ENCODE measurements around the gene TGFBI.

The TGFBI gene

DNA sequence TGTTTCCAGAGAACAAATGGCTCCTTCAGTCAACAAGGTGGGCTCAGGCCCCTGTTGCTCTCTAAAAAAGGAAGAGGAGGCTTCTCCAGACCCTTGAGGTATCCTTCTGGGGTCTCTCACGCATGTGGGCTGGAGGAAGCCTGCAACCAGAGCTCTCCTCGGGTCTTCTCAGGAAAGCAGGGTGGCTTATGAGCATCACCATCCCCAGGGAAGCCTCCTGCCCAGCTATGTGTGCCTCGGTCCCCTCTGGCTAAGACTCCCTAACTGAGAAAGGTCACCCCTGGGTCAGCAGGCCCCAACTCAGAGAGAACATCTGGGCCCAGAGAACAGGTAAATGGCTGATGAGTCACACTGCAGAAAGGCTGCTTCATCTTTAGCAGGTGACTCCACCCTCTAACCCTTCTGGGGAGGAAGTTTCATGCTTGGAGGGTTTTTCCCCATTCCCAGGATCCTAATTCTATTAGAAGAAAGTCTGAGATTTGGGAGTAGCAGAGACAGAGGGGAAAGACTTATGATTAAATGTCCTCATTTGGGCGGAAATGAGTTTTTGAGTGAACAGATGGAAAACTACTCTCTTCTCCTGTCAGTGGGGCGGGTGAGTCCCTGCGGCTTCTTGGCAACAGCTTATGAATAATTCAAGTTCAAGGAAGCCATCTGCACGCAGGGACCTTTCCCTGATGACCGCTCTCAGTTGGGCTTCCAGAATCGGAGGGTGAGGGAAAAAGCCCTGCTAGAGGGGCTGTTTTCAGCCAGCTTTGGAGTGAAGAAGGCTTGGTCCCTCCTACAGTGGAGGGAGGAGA is 41.9 kb downstream of the TGFBI start:
- no peak for DNase-seq

DNA sequence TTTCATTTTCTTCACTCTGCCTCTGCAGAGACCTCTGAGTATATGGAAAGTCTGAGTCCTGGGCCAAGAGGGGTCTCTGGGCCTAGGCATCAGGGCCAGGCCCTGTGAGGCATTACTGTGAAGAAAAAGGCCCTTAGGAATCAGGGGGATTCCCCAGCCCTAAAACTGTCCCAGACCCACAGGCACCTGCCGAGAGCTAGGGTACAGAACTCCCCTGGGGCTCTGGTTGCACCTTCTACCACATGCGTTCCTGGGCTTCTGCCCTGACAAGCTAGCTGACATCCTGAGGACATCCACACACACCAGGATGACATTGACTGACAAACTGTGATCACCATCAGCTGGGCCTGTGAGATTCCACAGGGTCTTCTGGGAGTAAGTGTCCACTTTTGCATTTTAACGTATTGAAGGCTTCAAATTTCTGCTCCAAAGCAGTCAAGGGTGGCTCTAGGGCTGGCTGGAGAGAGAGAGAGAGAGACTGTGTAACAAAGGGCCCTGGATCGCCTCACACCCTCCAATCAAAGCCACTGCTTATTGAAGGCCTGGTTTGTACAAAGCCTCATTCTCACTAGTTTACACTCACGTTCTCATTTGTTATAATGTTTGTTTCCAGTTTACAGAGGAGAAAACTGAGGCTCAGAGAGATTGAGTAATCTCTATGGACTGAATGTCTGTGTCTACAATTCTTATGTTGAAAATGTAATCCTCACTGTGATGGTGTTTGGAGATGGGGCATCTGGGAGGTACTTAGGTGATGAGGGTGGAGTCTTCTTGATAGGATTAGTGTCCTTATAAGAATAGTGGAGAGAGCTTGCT is 45.1 kb downstream of the TGFBI start:
- DNase-seq, result no peak

- DNase-seq, result no peak
These were observed 46.7 kb downstream of the TGFBI start for GRCh38 chr5:136075466-136075891.

DNA sequence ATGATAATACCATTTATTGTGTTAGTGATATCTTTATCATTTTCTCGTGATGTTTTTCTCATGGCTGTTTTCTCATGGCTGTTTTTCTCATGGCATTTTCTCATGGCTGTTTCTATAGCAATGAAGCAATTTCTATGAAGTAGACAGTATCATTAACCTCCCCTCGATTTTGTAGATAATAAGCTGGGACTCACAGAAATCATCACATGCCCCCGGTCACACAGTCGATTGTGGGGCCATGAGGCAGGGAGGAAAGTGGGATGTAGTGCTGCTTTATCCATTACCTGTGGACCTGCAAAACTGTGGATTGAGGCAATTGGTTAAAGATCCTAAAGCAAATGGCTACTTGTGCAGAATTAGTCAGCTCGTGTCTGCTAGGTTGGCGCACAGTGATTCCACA is 47.3 kb downstream of the TGFBI start:
- no peak for DNase-seq

DNA sequence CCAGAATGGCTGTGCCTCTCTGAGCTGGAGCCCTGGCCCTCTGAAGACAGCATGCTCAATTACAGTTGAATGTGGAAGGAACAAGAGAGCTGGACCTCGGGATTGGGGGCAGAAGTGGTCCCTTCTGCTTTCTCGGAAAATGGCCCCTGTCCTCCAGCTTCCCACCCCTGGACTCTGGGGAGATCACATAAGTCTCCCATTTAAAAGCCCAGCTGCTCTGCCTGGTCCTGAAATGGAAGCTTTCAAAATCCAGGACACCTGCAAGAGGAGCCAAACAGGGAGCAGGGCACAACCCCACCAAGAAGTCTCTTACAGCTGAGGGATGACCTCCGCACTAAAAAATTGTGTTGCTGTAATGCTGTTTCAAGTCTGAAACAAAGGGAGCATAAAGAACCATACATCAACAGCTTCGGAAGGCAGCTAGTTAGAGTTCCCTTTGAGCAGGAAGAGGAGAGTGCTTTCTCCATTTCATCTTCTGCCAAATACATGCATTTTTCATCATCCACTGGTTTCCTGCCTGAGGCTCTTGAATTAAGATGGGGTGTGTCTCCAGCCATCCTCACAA is 48.2 kb downstream of the TGFBI start:
- DNase-seq, result no peak

- DNase-seq, result no peak
These were observed 50.6 kb downstream of the TGFBI start for GRCh38 chr5:136079195-136079985.

- no peak for DNase-seq
These were observed 51.3 kb downstream of the TGFBI start for GRCh38 chr5:136080113-136080482.

- DNase-seq, result no peak
These were observed 51.9 kb downstream of the TGFBI start for GRCh38 chr5:136080483-136081216.

- DNase-seq, result no peak
These were observed 52.4 kb downstream of the TGFBI start for GRCh38 chr5:136081217-136081591.

DNA sequence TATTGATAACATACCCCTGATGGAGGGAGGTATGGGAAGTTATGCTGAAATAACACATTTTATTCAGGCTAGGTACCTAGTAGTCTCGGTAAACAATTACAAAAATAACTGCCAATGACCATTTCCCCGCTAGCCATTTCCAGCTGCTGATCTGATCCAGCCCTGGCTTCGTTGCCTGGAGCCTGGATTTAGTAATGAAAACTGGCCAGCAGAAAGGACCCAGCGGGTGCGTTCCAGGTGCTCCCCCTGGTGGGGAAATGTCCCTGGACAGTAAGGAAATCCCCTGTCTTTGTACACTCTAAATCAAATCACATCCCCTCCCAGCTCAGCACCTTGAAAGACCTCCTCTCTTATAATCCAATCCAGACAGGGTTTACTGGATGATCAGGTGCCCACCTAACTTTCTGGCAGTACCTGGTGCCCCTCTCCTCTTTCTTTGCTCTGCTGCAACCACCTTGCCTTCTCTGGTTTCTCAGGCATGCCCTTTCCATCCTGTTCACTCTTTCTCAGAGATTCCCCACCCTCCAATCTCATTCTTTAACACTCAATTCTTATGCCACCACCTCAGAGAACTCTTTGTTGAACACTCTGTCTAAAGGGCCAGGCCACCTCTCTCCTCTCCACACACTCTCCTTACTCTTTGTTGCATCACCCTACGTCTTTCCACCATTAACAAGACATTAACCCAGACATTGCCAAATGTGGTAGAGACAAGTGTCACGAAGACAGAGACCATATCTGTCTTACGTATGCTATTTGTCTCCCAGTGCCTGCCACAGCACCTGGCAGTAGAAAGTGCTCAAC is 53.8 kb downstream of the TGFBI start:
- no peak for DNase-seq

DNA sequence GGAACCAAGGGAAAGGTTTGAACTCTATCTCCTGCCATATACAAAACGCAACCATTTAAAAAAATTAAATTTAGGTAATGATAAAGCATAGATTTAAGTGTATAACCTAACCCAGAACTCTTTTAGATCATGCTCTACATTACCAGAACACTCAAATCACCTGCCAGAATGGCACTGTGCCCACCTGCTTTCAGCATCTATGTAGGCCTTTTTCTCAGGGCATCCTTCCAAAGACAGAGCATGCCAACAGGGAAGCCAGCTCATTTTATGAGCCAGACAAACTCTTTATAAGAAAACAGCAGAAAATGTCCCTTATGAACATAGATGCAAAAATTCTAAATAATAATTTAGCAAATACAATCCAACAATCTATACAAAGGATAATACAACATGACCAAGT is 55.9 kb downstream of the TGFBI start:
- DNase-seq, result no peak

DNA sequence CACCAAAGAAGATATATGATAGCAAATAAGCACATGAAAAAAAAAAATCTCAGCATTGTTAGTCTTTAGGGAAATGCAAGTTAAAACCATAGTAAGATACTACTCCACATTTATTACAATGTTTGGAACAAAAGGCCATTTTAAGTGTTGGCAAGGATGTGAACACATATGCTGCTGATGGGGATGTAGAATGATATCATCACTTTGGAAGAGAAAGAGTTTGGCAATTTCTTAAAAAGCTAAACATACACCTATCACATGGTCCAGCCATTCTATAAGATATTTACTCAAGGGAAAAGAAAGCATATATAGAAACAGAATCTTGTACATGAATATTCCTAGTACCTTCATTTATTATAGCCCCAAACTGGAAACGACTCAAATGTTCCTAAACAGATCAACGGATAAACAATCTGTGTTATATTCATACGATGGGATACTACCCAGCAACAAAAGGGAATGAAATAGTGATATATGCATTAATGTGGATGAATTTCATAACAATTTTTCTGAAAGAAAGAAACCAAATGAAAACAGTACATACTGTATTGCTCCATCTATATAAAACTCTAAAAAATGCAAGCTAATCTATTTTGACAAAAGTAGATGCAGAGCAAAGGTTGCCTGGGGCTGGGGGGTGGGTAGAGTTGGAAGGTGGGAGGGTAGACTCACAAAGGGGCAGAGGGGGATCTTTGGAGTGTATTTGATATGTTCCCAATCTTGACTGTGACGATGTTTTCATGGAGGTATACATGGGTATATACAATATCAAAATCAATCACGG is 58.2 kb downstream of the TGFBI start:
- DNase-seq, result no peak

DNA sequence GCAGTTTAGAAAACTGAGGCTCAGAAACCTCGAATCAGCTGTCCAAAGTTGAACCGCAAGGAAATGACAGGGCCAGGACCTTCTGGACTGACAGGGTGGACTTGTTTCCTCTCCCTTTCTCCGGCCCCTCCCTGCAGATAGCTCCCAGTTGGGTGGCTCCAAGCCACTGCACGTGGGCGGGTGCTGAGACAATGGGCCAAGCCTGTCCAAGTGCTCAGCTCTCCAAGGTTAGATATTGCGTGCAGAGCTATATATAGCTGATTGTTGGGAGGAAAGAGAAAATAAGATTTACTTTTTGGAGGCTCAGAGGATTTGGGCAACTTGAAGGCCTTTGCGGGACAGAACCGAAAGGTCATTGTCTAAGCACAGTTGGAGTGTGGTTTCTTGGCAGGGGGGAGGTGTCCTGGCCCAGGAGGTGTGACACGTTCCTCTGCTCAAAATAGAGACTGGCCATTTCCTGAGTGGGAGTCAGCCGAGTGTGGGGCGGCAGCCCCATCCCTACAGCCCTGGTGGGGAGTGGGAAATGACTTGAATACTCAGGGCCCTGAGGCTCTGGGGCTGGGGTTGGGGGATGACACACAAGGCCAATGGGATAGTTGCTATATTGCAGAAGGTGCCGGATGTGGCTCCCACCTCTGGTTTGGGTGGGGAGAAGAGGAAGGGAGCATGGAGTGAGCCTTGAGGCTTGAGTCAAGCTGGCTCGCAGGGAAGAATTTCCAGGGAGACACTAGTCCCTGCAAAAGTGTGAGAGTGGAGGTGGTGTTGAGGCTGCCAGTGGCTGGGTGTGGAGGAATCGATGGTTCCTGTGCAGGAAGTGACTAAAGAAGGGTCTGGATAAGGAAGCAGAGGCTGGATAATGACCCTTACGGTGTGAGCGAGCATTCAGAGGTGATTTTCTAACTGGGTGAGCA is 59.4 kb downstream of the TGFBI start:
- no peak for DNase-seq

DNA sequence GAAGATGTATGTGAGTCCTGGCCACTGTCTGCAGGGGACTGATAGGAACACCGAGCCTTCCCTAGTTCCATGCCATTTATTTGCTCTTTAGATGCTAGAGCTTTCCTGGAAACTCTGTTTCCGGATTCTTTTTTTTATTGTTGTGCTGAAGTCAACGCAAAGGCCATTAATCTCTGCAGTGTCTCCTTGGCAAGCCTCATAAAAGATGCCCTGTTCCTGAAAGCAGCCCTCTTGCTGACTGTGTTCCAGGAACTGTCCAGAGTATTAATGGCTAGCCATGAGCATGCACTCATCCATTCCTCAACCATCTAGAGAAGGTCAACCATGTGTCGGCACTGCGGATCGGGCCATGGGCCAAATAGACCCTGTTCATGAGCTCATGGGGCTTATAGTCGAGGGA is 61.0 kb downstream of the TGFBI start:
- DNase-seq, result no peak

- DNase-seq, result no peak
These were observed 61.5 kb downstream of the TGFBI start for GRCh38 chr5:136090319-136090718.

DNA sequence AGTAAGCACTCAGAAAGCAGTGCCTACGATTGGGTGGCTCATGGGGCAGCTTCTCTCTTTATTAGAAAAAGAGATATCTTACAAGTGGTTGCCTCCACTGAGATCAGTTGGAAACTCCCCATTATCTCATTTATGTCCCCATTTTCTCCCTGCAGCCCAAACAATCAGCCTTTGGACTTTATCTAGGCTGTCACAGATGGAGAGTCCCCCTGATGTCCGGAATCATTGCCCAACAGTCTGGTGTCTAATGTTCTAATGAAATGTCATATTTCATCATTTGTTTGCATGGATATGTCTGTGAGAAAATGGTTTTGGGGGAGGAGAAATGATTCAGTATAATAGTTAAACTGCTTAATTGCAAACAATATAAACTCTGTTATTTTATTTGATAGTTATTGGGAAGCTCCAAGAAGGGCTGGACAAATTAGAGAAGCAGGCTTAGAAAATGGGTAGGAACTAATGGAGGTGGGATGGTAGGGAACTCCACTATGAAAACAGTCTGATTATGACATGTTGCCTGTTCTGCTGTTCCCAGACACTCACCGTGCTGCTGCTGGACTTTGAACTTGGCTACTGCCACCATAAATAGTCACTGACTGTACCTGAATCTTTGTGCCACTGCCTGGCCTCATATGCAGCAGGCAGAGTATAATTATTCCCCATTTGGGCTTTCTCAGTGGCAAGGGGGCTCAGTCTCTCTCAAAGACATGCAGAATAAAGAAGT is 65.6 kb downstream of the TGFBI start:
- no peak for DNase-seq

GRCh38 chr5:136094913-136095641 is 66.3 kb downstream of the TGFBI start:
- DNase-seq, result no peak

DNA sequence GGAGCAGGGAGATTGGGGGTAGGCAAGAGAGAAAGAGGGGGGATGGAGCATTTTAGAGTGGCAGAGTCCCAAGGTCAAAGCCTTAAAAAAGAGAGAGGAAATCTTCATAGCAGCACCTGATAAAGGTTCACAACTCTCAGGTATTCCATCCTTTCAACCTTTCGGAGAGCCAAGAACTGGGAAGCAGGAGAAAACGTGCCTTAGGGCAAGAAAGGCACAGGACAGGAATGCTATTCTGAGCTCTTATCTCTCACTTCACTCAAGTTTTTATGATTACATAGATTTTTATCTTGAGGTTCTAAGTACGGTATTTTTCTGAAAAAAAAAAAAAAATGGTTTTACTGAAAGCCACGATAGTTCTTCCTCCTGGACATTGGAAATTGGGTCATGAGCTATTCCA is 69.4 kb downstream of the TGFBI start:
- DNase-seq, result no peak

Measured in NCI-H748 treated with DMSO at 0.1 percent for 48 hours (cell line).